Hepatocyte (in vitro differentiated cells): ENCODE results near the gene CALCOCO2.

Experiments
- EZH2 ChIP-seq: fragments of 200-600 bp; sonication (generic); IDR thresholded peaks from 2 replicates; pipeline ENCODE4 v1.6.1; 2016; ENCODE audit warnings: antibody characterized with exemption, mild to moderate bottlenecking, borderline replicate concordance
- EZH2phosphoT487 ChIP-seq: fragments of 200-600 bp; sonication (generic); IDR thresholded peaks from one replicate; pipeline ENCODE4 v1.6.1; 2018; ENCODE audit warnings: antibody characterized with exemption, mild to moderate bottlenecking, low read depth, moderate library complexity; ENCODE audit not compliant: unreplicated experiment, severe bottlenecking
- TF ChIP-seq, protein P1 (sequence below): fragments of 200-600 bp; sonication (generic); IDR thresholded peaks from 2 replicates; pipeline ENCODE4 v1.5.1; 2016; ENCODE audit warnings: antibody characterized with exemption, mild to moderate bottlenecking; ENCODE audit not compliant: poor library complexity

GRCh38 chr17:48834973-48835372, 4.1 kb downstream of the CALCOCO2 start:
- TF ChIP-seq, protein P1, sequence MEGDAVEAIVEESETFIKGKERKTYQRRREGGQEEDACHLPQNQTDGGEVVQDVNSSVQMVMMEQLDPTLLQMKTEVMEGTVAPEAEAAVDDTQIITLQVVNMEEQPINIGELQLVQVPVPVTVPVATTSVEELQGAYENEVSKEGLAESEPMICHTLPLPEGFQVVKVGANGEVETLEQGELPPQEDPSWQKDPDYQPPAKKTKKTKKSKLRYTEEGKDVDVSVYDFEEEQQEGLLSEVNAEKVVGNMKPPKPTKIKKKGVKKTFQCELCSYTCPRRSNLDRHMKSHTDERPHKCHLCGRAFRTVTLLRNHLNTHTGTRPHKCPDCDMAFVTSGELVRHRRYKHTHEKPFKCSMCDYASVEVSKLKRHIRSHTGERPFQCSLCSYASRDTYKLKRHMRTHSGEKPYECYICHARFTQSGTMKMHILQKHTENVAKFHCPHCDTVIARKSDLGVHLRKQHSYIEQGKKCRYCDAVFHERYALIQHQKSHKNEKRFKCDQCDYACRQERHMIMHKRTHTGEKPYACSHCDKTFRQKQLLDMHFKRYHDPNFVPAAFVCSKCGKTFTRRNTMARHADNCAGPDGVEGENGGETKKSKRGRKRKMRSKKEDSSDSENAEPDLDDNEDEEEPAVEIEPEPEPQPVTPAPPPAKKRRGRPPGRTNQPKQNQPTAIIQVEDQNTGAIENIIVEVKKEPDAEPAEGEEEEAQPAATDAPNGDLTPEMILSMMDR, result no peak
- TF ChIP-seq EZH2 (no peak), EZH2phosphoT487 (no peak)
